Measurements from ENCODE around the gene SOHLH1. TPM values are rescaled to one million over a fixed set of nuclear protein-coding genes. Genes with fewer than 3 reads are reported as not detected.

The SOHLH1 gene
- total RNA-seq, 1 donor from 2014 or later, result not detected

Other genes with a start within 250 kb of the SOHLH1 start
- 13.9 TPM for gene PPP1R26, start 219.7 kb downstream of the SOHLH1 start, total RNA-seq
- 17.5 TPM for gene MRPS2, start 198.8 kb downstream of the SOHLH1 start, total RNA-seq
- gene LCN1, start 178.0 kb downstream of the SOHLH1 start, total RNA-seq, result not detected
- not detected for gene OBP2A, start 153.4 kb downstream of the SOHLH1 start, total RNA-seq
- gene PAEP, start 137.7 kb downstream of the SOHLH1 start, total RNA-seq, result not detected
- gene GLT6D1, start 59.9 kb downstream of the SOHLH1 start, total RNA-seq, result not detected
- gene LCN9, start 36.2 kb downstream of the SOHLH1 start, total RNA-seq, result not detected
- 0.53 TPM for gene KCNT1, start 2.7 kb upstream of the SOHLH1 start, total RNA-seq
- gene CAMSAP1, start 208.1 kb upstream of the SOHLH1 start, total RNA-seq, result 39.8 TPM